SK-N-SH (cell line): ENCODE data around the gene MAP7.

ENCODE experiments used
- CHD2 ChIP-seq: fragments of 150-350 bp; IDR thresholded peaks from 2 replicates; pipeline ENCODE4 v1.6.1; 2018; ENCODE audit warnings: low read length; ENCODE audit not compliant: partially characterized antibody
- NRF1 ChIP-seq: IDR thresholded peaks from 2 replicates; pipeline ENCODE4 v1.6.1; 2012; ENCODE audit warnings: low read depth, mild to moderate bottlenecking, low read length
- POLR2AphosphoS5 ChIP-seq: IDR thresholded peaks from 2 replicates; pipeline ENCODE4 v1.6.1; 2012; ENCODE audit warnings: low read depth, low read length
- RAD21 ChIP-seq: IDR thresholded peaks from 2 replicates; pipeline ENCODE4 v1.6.1; 2012; ENCODE audit warnings: mild to moderate bottlenecking, low read length
- RCOR1 ChIP-seq: fragments of 150-350 bp; IDR thresholded peaks from 2 replicates; pipeline ENCODE4 v1.6.1; 2017; ENCODE audit warnings: antibody characterized with exemption, low read length
- TF ChIP-seq, protein P1 (sequence below): fragments of 200-600 bp; sonication (generic); IDR thresholded peaks from 2 replicates; pipeline ENCODE4 v1.6.1; 2017; ENCODE audit warnings: antibody characterized with exemption, mild to moderate bottlenecking, moderate library complexity
- TF ChIP-seq, protein P2 (sequence below): fragments of 150-350 bp; IDR thresholded peaks from 2 replicates; pipeline ENCODE4 v1.6.1; 2017; ENCODE audit warnings: antibody characterized with exemption, low read length, low read depth, borderline replicate concordance
- TF ChIP-seq, protein P3 (sequence below): IDR thresholded peaks from 2 replicates; pipeline ENCODE4 v1.6.1; 2012; ENCODE audit warnings: mild to moderate bottlenecking, low read depth, low read length, moderate library complexity
- TF ChIP-seq, protein P4 (sequence below): IDR thresholded peaks from 2 replicates; pipeline ENCODE4 v1.4.0; 2012; ENCODE audit warnings: low read depth, borderline replicate concordance

DNA sequence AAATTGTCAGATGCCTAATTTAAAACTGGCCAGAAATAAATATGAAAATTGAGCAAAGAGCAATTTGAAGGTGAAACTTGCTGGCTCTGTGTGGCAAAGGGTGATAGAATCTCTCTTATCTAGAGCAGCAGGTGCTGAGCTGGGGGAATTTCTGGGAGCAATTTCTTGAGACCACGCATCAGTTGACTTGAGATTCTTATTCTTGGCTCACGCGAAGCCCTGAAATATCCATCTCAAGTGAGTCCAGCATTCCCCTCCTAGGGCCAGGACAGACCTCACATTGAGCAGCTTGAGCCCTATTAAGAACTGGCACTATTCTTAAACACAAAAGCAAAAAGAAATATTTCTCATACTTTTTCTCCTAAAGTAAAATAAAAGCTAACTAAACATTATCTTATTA is 66.3 kb downstream of the MAP7 start:
- no peak for TF ChIP-seq RCOR1
- TF ChIP-seq, protein P1, sequence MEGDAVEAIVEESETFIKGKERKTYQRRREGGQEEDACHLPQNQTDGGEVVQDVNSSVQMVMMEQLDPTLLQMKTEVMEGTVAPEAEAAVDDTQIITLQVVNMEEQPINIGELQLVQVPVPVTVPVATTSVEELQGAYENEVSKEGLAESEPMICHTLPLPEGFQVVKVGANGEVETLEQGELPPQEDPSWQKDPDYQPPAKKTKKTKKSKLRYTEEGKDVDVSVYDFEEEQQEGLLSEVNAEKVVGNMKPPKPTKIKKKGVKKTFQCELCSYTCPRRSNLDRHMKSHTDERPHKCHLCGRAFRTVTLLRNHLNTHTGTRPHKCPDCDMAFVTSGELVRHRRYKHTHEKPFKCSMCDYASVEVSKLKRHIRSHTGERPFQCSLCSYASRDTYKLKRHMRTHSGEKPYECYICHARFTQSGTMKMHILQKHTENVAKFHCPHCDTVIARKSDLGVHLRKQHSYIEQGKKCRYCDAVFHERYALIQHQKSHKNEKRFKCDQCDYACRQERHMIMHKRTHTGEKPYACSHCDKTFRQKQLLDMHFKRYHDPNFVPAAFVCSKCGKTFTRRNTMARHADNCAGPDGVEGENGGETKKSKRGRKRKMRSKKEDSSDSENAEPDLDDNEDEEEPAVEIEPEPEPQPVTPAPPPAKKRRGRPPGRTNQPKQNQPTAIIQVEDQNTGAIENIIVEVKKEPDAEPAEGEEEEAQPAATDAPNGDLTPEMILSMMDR: no peak
- no peak for TF ChIP-seq CHD2
- TF ChIP-seq, protein P2, sequence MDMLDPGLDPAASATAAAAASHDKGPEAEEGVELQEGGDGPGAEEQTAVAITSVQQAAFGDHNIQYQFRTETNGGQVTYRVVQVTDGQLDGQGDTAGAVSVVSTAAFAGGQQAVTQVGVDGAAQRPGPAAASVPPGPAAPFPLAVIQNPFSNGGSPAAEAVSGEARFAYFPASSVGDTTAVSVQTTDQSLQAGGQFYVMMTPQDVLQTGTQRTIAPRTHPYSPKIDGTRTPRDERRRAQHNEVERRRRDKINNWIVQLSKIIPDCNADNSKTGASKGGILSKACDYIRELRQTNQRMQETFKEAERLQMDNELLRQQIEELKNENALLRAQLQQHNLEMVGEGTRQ: no peak
- TF ChIP-seq NRF1: no peak
- no peak for TF ChIP-seq POLR2AphosphoS5
- no peak for TF ChIP-seq RAD21
- TF ChIP-seq, protein P3, sequence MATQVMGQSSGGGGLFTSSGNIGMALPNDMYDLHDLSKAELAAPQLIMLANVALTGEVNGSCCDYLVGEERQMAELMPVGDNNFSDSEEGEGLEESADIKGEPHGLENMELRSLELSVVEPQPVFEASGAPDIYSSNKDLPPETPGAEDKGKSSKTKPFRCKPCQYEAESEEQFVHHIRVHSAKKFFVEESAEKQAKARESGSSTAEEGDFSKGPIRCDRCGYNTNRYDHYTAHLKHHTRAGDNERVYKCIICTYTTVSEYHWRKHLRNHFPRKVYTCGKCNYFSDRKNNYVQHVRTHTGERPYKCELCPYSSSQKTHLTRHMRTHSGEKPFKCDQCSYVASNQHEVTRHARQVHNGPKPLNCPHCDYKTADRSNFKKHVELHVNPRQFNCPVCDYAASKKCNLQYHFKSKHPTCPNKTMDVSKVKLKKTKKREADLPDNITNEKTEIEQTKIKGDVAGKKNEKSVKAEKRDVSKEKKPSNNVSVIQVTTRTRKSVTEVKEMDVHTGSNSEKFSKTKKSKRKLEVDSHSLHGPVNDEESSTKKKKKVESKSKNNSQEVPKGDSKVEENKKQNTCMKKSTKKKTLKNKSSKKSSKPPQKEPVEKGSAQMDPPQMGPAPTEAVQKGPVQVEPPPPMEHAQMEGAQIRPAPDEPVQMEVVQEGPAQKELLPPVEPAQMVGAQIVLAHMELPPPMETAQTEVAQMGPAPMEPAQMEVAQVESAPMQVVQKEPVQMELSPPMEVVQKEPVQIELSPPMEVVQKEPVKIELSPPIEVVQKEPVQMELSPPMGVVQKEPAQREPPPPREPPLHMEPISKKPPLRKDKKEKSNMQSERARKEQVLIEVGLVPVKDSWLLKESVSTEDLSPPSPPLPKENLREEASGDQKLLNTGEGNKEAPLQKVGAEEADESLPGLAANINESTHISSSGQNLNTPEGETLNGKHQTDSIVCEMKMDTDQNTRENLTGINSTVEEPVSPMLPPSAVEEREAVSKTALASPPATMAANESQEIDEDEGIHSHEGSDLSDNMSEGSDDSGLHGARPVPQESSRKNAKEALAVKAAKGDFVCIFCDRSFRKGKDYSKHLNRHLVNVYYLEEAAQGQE: no peak
- TF ChIP-seq, protein P4, sequence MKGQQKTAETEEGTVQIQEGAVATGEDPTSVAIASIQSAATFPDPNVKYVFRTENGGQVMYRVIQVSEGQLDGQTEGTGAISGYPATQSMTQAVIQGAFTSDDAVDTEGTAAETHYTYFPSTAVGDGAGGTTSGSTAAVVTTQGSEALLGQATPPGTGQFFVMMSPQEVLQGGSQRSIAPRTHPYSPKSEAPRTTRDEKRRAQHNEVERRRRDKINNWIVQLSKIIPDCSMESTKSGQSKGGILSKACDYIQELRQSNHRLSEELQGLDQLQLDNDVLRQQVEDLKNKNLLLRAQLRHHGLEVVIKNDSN: no peak
